ENCODE data around the gene DLX4. TPM values are rescaled to one million over a fixed set of nuclear protein-coding genes. Genes with fewer than 3 reads are reported as not detected.

The DLX4 gene
- total and polyA plus RNA-seq, 4 experiments from 2014 or later = 0.22 to 1.2 (median 0.52) TPM

DNA sequence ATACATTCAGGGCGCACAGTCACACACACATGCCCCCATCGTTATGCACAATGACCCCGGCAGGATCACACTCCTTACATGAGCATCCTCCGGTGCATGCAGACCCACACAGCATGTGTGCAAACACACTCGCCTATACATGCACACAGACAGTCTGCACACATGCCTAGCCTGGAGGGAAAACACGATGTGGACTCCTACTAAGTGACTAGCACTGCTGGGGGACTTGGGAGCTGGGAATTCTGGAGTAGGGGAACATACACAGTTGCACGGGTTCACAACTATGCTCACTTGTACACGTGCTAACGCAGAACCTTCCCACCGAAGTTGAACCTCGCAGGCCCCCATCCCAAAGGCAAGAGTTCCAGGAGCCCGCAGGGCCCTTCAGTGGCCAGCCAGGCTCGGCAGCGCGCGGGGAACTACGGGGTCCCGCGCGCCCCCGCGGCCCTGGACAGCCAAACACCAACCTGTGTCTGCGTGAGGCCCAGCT is 24.0 kb downstream of the DLX4 start:
- H3K4me1 Mint-ChIP-seq = peaks cover 23 to 41% (median 27%) of the 10 kb centered on the region in 4 donors
- H3K4me3 Mint-ChIP-seq = peak overlapping the region; percentile 54 to 82 (median 74)
- peaks cover 34% of the 10 kb centered on the region for H3K4me1 ChIP-seq (ENCODE audit: insufficient read depth, low read length)
- no peaks in the 10 kb centered on the region for H3K36me3 Mint-ChIP-seq
- H3K36me3 ChIP-seq (ENCODE audit: insufficient read depth, low read length) = no peaks in the 10 kb centered on the region
- H3K27ac ChIP-seq (ENCODE audit: low read depth, low read length) = no peak overlapping the region
- CTCF ChIA-PET (ENCODE audit: partially characterized antibody) = interaction anchor here (0.6 to 8.3 kb wide), 2 partner anchors 40 to 131 kb away, joined by 4 to 195 read pairs; no protein-coding TSS in a partner anchor
- H3K4me3 ChIP-seq (ENCODE audit: low read length in 2 of 2) = peak overlapping the region in 1 of 2 donors; percentile 44
- H3K27me3 ChIP-seq (ENCODE audit: insufficient read depth, low read length) = peaks cover 52% of the 10 kb centered on the region
- intact Hi-C loops (cut with micrococcal nuclease) = no loop called here
- peak overlapping the region in 2 of 7 donors; percentile 47 to 58 for H3K27ac Mint-ChIP-seq
- peaks cover 0 to 9% (median 0%) of the 10 kb centered on the region in 8 donors for H3K9me3 Mint-ChIP-seq
- peaks cover 53 to 64% of the 10 kb centered on the region in 2 donors for H3K27me3 Mint-ChIP-seq
- no peaks in the 10 kb centered on the region for H3K9me3 ChIP-seq (ENCODE audit: control insufficient read depth in 1 of 2, low read length in 2 of 2)
- POLR2A ChIA-PET (ENCODE audit: partially characterized antibody) = interaction anchor here (0.6 kb wide), 1 partner anchor 97 kb away, joined by 3 read pairs; no protein-coding TSS in a partner anchor
- no peak for DNase-seq

DNA sequence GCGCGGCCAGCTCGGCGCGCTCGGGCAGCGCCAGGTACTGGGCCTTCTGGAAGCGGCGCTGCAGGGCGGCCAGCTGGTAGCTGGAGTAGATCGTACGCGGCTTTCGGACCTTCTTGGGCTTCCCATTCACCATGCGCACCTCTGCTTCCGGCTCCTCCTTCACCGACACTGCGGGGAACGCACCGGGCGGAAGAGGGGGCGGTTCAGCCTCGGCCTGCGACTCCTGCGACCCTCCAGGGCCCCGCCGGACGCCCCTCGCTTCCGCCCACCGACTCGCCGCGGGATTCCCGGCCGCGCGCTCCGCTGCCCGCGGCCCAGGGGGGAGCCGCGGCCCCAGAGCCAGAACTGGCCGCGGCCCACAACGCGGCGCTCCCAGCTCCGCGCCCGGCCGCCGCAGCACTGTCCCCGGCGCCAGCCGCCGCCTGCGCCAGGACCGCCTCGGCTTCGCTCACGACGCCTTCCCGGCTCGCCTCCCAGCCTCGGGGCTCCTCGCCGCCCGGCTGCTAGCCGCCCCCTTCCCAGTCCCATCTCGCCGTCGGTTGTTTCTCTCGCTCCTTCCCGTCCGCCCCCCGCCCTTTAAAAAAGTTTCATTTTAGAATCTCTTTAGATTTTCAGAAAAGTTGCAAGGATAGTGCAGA is 24.6 kb downstream of the DLX4 start:
- DNase-seq = no peak
- H3K4me3 ChIP-seq (ENCODE audit: low read length in 2 of 2) = peak overlapping the region in 1 of 2 donors; percentile 44
- H3K9me3 ChIP-seq (ENCODE audit: control insufficient read depth in 1 of 2, low read length in 2 of 2) = no peaks in the 10 kb centered on the region
- Mint-ChIP-seq H3K9me3 (peaks cover 0 to 9% (median 0%) of the 10 kb centered on the region in 8 donors), H3K4me1 (peaks cover 23 to 47% (median 28%) of the 10 kb centered on the region in 4 donors), H3K4me3 (peak overlapping the region; percentile 82 to 92 (median 88)), H3K36me3 (no peaks in the 10 kb centered on the region), H3K27ac (peak overlapping the region in 2 of 7 donors; percentile 33 to 53), H3K27me3 (peaks cover 56 to 67% of the 10 kb centered on the region in 2 donors)
- CTCF ChIA-PET (ENCODE audit: partially characterized antibody) = interaction anchor here (0.6 to 8.3 kb wide), 4 partner anchors 41 to 131 kb away, joined by 4 to 212 read pairs (median 145); no protein-coding TSS in a partner anchor
- H3K36me3 ChIP-seq (ENCODE audit: insufficient read depth, low read length) = no peaks in the 10 kb centered on the region
- intact Hi-C loops (cut with micrococcal nuclease) = no loop called here
- H3K27ac ChIP-seq (ENCODE audit: low read depth, low read length) = no peak overlapping the region
- POLR2A ChIA-PET (ENCODE audit: partially characterized antibody) = interaction anchor here (0.6 kb wide), 1 partner anchor 98 kb away, joined by 3 read pairs; no protein-coding TSS in a partner anchor
- H3K27me3 ChIP-seq (ENCODE audit: insufficient read depth, low read length) = peaks cover 53% of the 10 kb centered on the region
- peaks cover 37% of the 10 kb centered on the region for H3K4me1 ChIP-seq (ENCODE audit: insufficient read depth, low read length)

DNA sequence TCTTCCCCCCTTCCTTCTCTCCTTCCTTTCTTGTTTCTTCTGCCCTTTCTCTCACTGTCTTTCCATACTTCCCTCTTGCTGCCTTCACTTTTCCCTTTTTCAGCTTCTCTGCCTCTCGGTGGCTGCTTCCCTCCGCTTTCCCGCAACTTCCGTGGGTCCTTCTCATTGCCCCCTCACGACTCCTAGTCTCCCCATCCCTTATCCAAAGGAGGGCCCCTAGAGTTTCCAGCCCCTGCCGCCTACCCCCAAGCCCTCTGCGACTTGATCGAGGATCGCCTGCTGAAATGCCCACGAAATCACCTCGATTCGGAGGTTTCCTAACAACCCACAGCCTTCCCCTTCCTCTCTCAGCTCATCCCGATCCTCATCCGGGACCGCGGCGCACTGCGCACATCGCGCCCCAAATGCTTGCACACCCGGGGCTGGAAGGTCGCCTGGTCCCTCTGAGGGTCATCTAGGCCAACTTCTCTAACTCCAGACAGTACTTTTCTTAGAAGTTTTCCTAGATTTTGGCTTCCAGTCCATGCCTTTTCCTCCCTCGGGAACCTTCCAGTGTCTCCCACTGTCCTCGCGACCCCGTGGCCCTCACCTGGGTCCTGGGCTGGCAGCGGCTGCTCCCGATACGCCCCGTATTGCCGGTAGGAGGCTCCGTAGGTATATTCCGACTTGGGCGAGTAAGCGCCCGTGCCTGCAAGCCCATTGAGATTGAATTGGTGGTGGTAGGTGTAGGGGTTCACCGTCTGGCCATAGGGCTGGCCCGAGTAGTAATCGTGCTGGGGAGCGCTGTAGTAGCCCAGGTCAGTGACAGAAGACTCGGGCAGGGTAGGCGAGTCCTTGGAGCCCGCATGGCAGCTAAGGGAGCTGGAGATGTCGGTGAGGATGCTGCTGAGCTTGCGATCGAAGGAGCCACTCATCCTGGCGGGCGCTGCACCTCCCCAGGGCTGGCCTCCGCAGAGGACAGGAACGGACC is 25.4 kb downstream of the DLX4 start:
- Histone ChIP-seq H3K4me1 (ENCODE audit: insufficient read depth, low read length) (peaks cover 37% of the 10 kb centered on the region), H3K9me3 (ENCODE audit: control insufficient read depth in 1 of 2, low read length in 2 of 2) (no peaks in the 10 kb centered on the region), H3K27me3 (ENCODE audit: insufficient read depth, low read length) (peaks cover 53% of the 10 kb centered on the region), H3K4me3 (ENCODE audit: low read length in 2 of 2) (peak overlapping the region in 1 of 2 donors; percentile 44), H3K36me3 (ENCODE audit: insufficient read depth, low read length) (no peaks in the 10 kb centered on the region), H3K27ac (ENCODE audit: low read depth, low read length) (no peak overlapping the region)
- POLR2A ChIA-PET (ENCODE audit: partially characterized antibody) = no interaction called here
- no peak for DNase-seq
- Mint-ChIP-seq H3K27me3 (peaks cover 59 to 62% of the 10 kb centered on the region in 2 donors), H3K9me3 (peaks cover 0 to 9% (median 0%) of the 10 kb centered on the region in 8 donors), H3K4me3 (peak overlapping the region; percentile 82 to 92 (median 88)), H3K4me1 (peaks cover 23 to 48% (median 30%) of the 10 kb centered on the region in 4 donors), H3K27ac (peak overlapping the region in 5 of 7 donors; percentile 5 to 61 (median 33)), H3K36me3 (no peaks in the 10 kb centered on the region)
- CTCF ChIA-PET (ENCODE audit: partially characterized antibody) = interaction anchor here (1.1 to 8.3 kb wide), 4 partner anchors 43 to 132 kb away, joined by 3 to 212 read pairs (median 145); no protein-coding TSS in a partner anchor
- intact Hi-C loops (cut with micrococcal nuclease) = loop anchor here (5.0 kb wide), 1 partner anchor 297 kb away; no protein-coding TSS in a partner anchor

DNA sequence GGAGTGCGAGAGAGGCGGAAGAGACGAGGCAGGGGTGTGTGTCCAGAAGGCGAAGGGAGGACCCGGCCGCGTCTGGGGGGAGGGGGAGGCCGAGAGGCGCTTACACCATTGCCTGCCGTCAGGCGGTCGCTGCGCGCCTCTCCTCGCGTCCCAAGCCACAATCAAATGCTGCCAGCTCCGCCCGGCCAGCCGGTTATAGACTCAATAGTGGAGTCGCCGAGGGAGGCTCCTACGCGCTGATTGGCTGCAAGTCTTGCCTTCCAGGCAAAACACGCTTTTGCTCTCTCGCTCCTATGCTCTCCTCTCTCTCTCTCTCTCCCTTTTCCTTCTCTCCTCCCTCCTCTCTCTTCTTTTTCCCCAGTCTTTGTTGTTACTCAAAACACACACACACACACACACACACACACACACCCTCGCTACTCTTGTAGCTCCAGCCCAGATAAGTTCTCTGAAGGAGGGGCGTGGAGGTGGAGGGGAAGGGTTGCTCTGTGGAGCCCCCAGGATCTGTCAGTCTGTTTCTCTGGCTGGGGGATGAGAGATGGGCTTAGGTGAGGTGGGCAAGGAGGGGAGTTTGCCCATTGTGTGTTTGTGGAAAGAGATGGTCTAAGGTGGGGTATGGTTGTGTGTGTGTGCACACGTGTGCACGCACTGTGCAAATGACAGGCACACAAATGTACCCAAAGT is 26.2 kb downstream of the DLX4 start, which contains the start of gene DLX3:
DLX3 (minus strand) TSS at position 170 of the 684 bp plus-strand sequence. CDS start 226 bp downstream, outside the sequence.
- H3K36me3 Mint-ChIP-seq = no peaks in the 10 kb centered on the region

DNA sequence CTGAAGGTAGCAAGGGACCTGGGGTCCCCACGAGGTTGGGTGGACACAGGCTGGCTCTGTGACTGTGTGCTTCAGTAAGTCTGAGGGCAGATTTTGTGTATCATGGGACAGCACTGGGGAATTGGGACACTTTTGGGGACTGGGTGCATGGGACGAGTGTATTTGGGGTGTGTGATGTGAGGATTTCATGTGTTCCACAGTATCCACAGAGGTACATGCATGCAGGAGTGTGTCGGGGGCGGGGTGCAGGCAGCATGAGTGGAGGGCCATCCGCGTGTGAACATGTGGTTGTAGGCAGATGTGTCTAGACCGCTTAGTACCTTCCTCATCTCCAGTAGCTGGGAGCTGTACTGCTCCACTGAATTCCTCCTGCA is 27.1 kb downstream of the DLX4 start:
- Mint-ChIP-seq H3K36me3 (no peaks in the 10 kb centered on the region), H3K4me3 (peak overlapping the region in 3 of 8 donors; percentile 44 to 74 (median 74)), H3K27me3 (peaks cover 59 to 61% of the 10 kb centered on the region in 2 donors), H3K4me1 (peaks cover 22 to 48% (median 30%) of the 10 kb centered on the region in 4 donors), H3K27ac (peak overlapping the region in 1 of 7 donors; percentile 66), H3K9me3 (peaks cover 0 to 9% (median 0%) of the 10 kb centered on the region in 8 donors)
- CTCF ChIA-PET (ENCODE audit: partially characterized antibody) = interaction anchor here (0.5 to 8.3 kb wide), 47 partner anchors 9 to 649 kb away, joined by 3 to 212 read pairs (median 5); partner anchors contain the start of genes DLX4, SLC35B1 and TAC4
- H3K4me3 ChIP-seq (ENCODE audit: low read length in 2 of 2) = no peak overlapping the region
- peaks cover 37% of the 10 kb centered on the region for H3K4me1 ChIP-seq (ENCODE audit: insufficient read depth, low read length)
- H3K9me3 ChIP-seq (ENCODE audit: control insufficient read depth in 1 of 2, low read length in 2 of 2) = no peaks in the 10 kb centered on the region
- no peak overlapping the region for H3K27ac ChIP-seq (ENCODE audit: low read depth, low read length)
- DNase-seq = peak in 1 of 5 donors; percentile 8
- peaks cover 62% of the 10 kb centered on the region for H3K27me3 ChIP-seq (ENCODE audit: insufficient read depth, low read length)
- POLR2A ChIA-PET (ENCODE audit: partially characterized antibody) = interaction anchor here (1.3 to 1.7 kb wide), 3 partner anchors 44 to 136 kb away, joined by 4 to 11 read pairs (median 7); no protein-coding TSS in a partner anchor
- no peaks in the 10 kb centered on the region for H3K36me3 ChIP-seq (ENCODE audit: insufficient read depth, low read length)
- intact Hi-C loops (cut with micrococcal nuclease) = loop anchor here (5.0 kb wide), 1 partner anchor 299 kb away; no protein-coding TSS in a partner anchor

More for the DNA sequence above, 26.2 kb downstream of the DLX4 start, which contains the start of gene DLX3:
- POLR2A ChIA-PET (ENCODE audit: partially characterized antibody) = interaction anchor here (1.7 kb wide), 1 partner anchor 43 kb away, joined by 7 read pairs; no protein-coding TSS in a partner anchor
- DNase-seq = no peak
- Mint-ChIP-seq H3K4me1 (peaks cover 22 to 48% (median 30%) of the 10 kb centered on the region in 4 donors), H3K27ac (peak within 1 kb of the TSS in 5 of 7 donors; percentile 5 to 61 (median 33)), H3K27me3 (peaks cover 59 to 62% of the 10 kb centered on the region in 2 donors), H3K9me3 (peaks cover 0 to 9% (median 0%) of the 10 kb centered on the region in 8 donors), H3K4me3 (peak within 1 kb of the TSS; percentile 82 to 92 (median 88))
- H3K4me3 ChIP-seq (ENCODE audit: low read length in 2 of 2) = peak within 1 kb of the TSS in 1 of 2 donors; percentile 44
- H3K27me3 ChIP-seq (ENCODE audit: insufficient read depth, low read length) = peaks cover 54% of the 10 kb centered on the region
- no peaks in the 10 kb centered on the region for H3K36me3 ChIP-seq (ENCODE audit: insufficient read depth, low read length)
- CTCF ChIA-PET (ENCODE audit: partially characterized antibody) = interaction anchor here (1.1 to 8.3 kb wide), 8 partner anchors 18 to 133 kb away, joined by 3 to 212 read pairs (median 14); no protein-coding TSS in a partner anchor
- intact Hi-C loops (cut with micrococcal nuclease) = loop anchor here (5.0 kb wide), 1 partner anchor 298 kb away; no protein-coding TSS in a partner anchor
- no peak within 1 kb of the TSS for H3K27ac ChIP-seq (ENCODE audit: low read depth, low read length)
- H3K4me1 ChIP-seq (ENCODE audit: insufficient read depth, low read length) = peaks cover 37% of the 10 kb centered on the region
- H3K9me3 ChIP-seq (ENCODE audit: control insufficient read depth in 1 of 2, low read length in 2 of 2) = no peaks in the 10 kb centered on the region
